Measurements from ENCODE around the gene NFIA. TPM values are rescaled to one million over a fixed set of nuclear protein-coding genes. Genes with fewer than 3 reads are reported as not detected.

Gene NFIA
- total RNA-seq, 1 experiment from 2014 or later: 12.3 TPM

- no peak for DNase-seq (ENCODE audit: low spot score)
These were observed 19.7 kb downstream of the NFIA start for GRCh38 chr1:61102041-61102440.

- DNase-seq (ENCODE audit: low spot score): no peak
These were observed 20.3 kb downstream of the NFIA start for GRCh38 chr1:61102621-61103020.

- DNase-seq (ENCODE audit: low spot score): no peak
These were observed 21.9 kb downstream of the NFIA start for GRCh38 chr1:61104220-61104671.

- no peak for DNase-seq (ENCODE audit: low spot score)
These were observed 25.3 kb downstream of the NFIA start for GRCh38 chr1:61107638-61108037.

GRCh38 chr1:61109158-61109557 lies 26.8 kb downstream of the NFIA start:
- DNase-seq (ENCODE audit: low spot score): no peak

- no peak for DNase-seq (ENCODE audit: low spot score)
These were observed 27.5 kb downstream of the NFIA start for GRCh38 chr1:61109910-61110309.

- no peak for DNase-seq (ENCODE audit: low spot score)
These were observed 28.2 kb downstream of the NFIA start for GRCh38 chr1:61110554-61110953.

GRCh38 chr1:61111084-61112004 lies 29.0 kb downstream of the NFIA start:
- no peak for DNase-seq (ENCODE audit: low spot score)

GRCh38 chr1:61114178-61114870 lies 32.0 kb downstream of the NFIA start:
- no peak for DNase-seq (ENCODE audit: low spot score)

- no peak for DNase-seq (ENCODE audit: low spot score)
These were observed 33.1 kb downstream of the NFIA start for GRCh38 chr1:61115436-61115835.

- DNase-seq (ENCODE audit: low spot score): no peak
These were observed 34.1 kb downstream of the NFIA start for GRCh38 chr1:61116421-61116820.

GRCh38 chr1:61117283-61117682 lies 34.9 kb downstream of the NFIA start:
- DNase-seq (ENCODE audit: low spot score): no peak

- peak; percentile 70 for DNase-seq (ENCODE audit: low spot score)
These were observed 36.7 kb downstream of the NFIA start for GRCh38 chr1:61119085-61119484.

- no peak for DNase-seq (ENCODE audit: low spot score)
These were observed 38.0 kb downstream of the NFIA start for GRCh38 chr1:61120246-61120840.

- no peak for DNase-seq (ENCODE audit: low spot score)
These were observed 38.6 kb downstream of the NFIA start for GRCh38 chr1:61120998-61121397.

- DNase-seq (ENCODE audit: low spot score): no peak
These were observed 39.3 kb downstream of the NFIA start for GRCh38 chr1:61121631-61122030.

GRCh38 chr1:61122389-61122788 lies 40.0 kb downstream of the NFIA start:
- no peak for DNase-seq (ENCODE audit: low spot score)

GRCh38 chr1:61123326-61123725 lies 41.0 kb downstream of the NFIA start:
- DNase-seq (ENCODE audit: low spot score): no peak

GRCh38 chr1:61124078-61124477 lies 41.7 kb downstream of the NFIA start:
- no peak for DNase-seq (ENCODE audit: low spot score)

GRCh38 chr1:61124696-61125095 lies 42.3 kb downstream of the NFIA start:
- no peak for DNase-seq (ENCODE audit: low spot score)

- DNase-seq (ENCODE audit: low spot score): no peak
These were observed 42.9 kb downstream of the NFIA start for GRCh38 chr1:61125263-61125662.

- DNase-seq (ENCODE audit: low spot score): no peak
These were observed 43.5 kb downstream of the NFIA start for GRCh38 chr1:61125895-61126294.
